Keratinocyte (primary cell): ENCODE results near the gene S100A2. TPM values are rescaled to one million over a fixed set of nuclear protein-coding genes. Genes with fewer than 3 reads are reported as not detected.
A peak's percentile ranks its signal among the peaks of the same experiment; 100 is the strongest.
"Not testable (repeated sequence)": the region's sequence is repeated elsewhere in the genome, so short reads cannot be mapped to it uniquely, and the experiment has no call there.

Experiments
- DNase-seq: peaks from one replicate; pipeline ENCODE4 v3.0.0-alpha.2; 2011; ENCODE audit warnings: low read depth, missing footprints, low spot score
- FAIRE-seq: peaks from 2 replicates; lab custom pipeline; 2011; peaks lifted over from hg19 to GRCh38; lab: Jason Lieb, UNC
- H2AFZ ChIP-seq: 2 replicates; pipeline ENCODE4 v1.6.0; 2012; ENCODE audit warnings: low read length, control low read depth, inconsistent platforms; ENCODE audit not compliant: control insufficient read depth
- H3K27ac ChIP-seq: 2 replicates; pipeline ENCODE4 v1.5.1; 2011; ENCODE audit warnings: low read length; ENCODE audit not compliant: control insufficient read depth, insufficient read depth
- H3K27me3 ChIP-seq: 3 replicates; pipeline ENCODE4 v1.6.0; 2011; ENCODE audit warnings: low read length; ENCODE audit not compliant: control insufficient read depth, insufficient read depth; ENCODE audit errors: extremely low read depth
- H3K36me3 ChIP-seq, 2 experiments: 2 replicates in 1 of 2; 3 replicates in 1 of 2; pipeline ENCODE4 v1.5.1; 2011; ENCODE audit warnings: low read length in 2 of 2, mild to moderate bottlenecking in 1 of 2; ENCODE audit not compliant: control insufficient read depth in 2 of 2, insufficient read depth in 2 of 2; ENCODE audit errors: extremely low read depth in 1 of 2
- H3K4me1 ChIP-seq: 3 replicates; pipeline ENCODE4 v1.5.1; 2011; ENCODE audit warnings: low read length; ENCODE audit not compliant: control insufficient read depth, insufficient read depth; ENCODE audit errors: extremely low read depth
- H3K4me2 ChIP-seq: 3 replicates; pipeline ENCODE4 v1.6.0; 2011; ENCODE audit warnings: low read depth, low read length; ENCODE audit not compliant: control insufficient read depth, insufficient read depth; ENCODE audit errors: extremely low read depth
- H3K4me3 ChIP-seq, 3 experiments: fragments of 200-600 bp in 1 of 3; sonication (generic) in 1 of 3; 2 replicates in 2 of 3; 3 replicates in 1 of 3; pipeline ENCODE4 v1.5.1; 2011 to 2016; ENCODE audit warnings: low read length in 3 of 3, mild to moderate bottlenecking in 3 of 3, control low read depth in 2 of 3, inconsistent platforms in 1 of 3, low read depth in 1 of 3, mixed read lengths in 1 of 3, mixed run types in 1 of 3, moderate library complexity in 1 of 3; ENCODE audit not compliant: control insufficient read depth in 2 of 3, insufficient read depth in 2 of 3; ENCODE audit errors: extremely low read depth in 1 of 3
- H3K79me2 ChIP-seq: 2 replicates; pipeline ENCODE4 v1.6.0; 2012; ENCODE audit warnings: low read length; ENCODE audit not compliant: control insufficient read depth, insufficient read depth
- H3K9ac ChIP-seq: 3 replicates; pipeline ENCODE4 v1.6.0; 2011; ENCODE audit warnings: low read length; ENCODE audit not compliant: control insufficient read depth, insufficient read depth; ENCODE audit errors: extremely low read depth
- H3K9me1 ChIP-seq: 3 replicates; pipeline ENCODE4 v1.6.0; 2011; ENCODE audit warnings: low read length; ENCODE audit not compliant: control insufficient read depth, insufficient read depth; ENCODE audit errors: extremely low read depth
- H3K9me3 ChIP-seq: 2 replicates; pipeline ENCODE4 v1.5.1; 2012; ENCODE audit warnings: low read depth, low read length; ENCODE audit not compliant: control insufficient read depth
- H4K20me1 ChIP-seq: 3 replicates; pipeline ENCODE4 v1.6.0; 2011; ENCODE audit warnings: low read length; ENCODE audit not compliant: control insufficient read depth, insufficient read depth; ENCODE audit errors: extremely low read depth
- CTCF ChIP-seq, 3 experiments: IDR thresholded peaks in 1 of 3; conservative IDR thresholded peaks in 1 of 3; optimal IDR thresholded peaks in 1 of 3; 2 replicates in 2 of 3; 3 replicates in 1 of 3; pipeline versions ENCODE3 to v1.5.1; 2011; ENCODE audit warnings: low read length in 3 of 3, mild to moderate bottlenecking in 3 of 3, moderate library complexity in 2 of 3, control low read depth in 1 of 3, inconsistent platforms in 1 of 3; ENCODE audit not compliant: insufficient read depth in 2 of 3; ENCODE audit errors: extremely low read depth in 1 of 3
- EZH2 ChIP-seq: IDR thresholded peaks from one replicate; pipeline ENCODE4 v1.6.1; 2012; ENCODE audit warnings: inconsistent platforms, mild to moderate bottlenecking, low read length, moderate library complexity
- dilution Hi-C: fragments of 300-500 bp; cut with MboI; formaldehyde crosslinking; loops from one replicate; pipeline ENCODE4 v1.7.0; 2020; ENCODE audit warnings: low sequenced_read_pairs; ENCODE audit not compliant: extremely low pct_ligation_motif_present
- polyA plus RNA-seq, 5 experiments: library from polyadenylated mRNA; depleted of rRNA in 3 of 5; stranded (reverse) in 3 of 5; stranded (forward) in 1 of 5; unstranded in 1 of 5; fragments of >200 nt; gene quantifications; 1 replicate in 1 of 5; 2 replicates in 3 of 5; 3 replicates in 1 of 5; pipeline versions ENCODE4 v1.2.1 to v1.2.3, GENCODE V29; 2011 to 2012; ENCODE audit warnings: missing spikeins in 2 of 5, low read depth in 1 of 5, low replicate concordance in 1 of 5

The S100A2 gene
- polyA plus RNA-seq, 1 donor (not counting 4 experiments of a cell fraction or from before 2014, with no cell fraction given): 12,757 TPM

GRCh38 chr1:153582836-153583235 is 17.2 kb upstream of the S100A2 start:
- FAIRE-seq, H3K27ac ChIP-seq, H3K9ac ChIP-seq, H3K27me3 ChIP-seq, H3K9me3 ChIP-seq, dilution Hi-C loops, H3K9me1 ChIP-seq, DNase-seq, H4K20me1 ChIP-seq, H3K4me3 ChIP-seq, H3K79me2 ChIP-seq, H2AFZ ChIP-seq, H3K4me2 ChIP-seq, H3K36me3 ChIP-seq: not testable (repeated sequence)
- H3K4me1 ChIP-seq: peaks cover 19% of the 10 kb centered on the region

- DNase-seq (no peak), FAIRE-seq (no peak)
- Histone ChIP-seq H3K9me3 (no peaks in the 10 kb centered on the region), H4K20me1 (no peaks in the 10 kb centered on the region), H3K4me3 (no peak overlapping the region), H3K36me3 (no peaks in the 10 kb centered on the region), H3K4me2 (no peak overlapping the region), H3K9ac (no peak overlapping the region), H3K4me1 (peaks cover 22% of the 10 kb centered on the region), H3K27ac (no peak overlapping the region), H2AFZ (no peak overlapping the region), H3K79me2 (no peaks in the 10 kb centered on the region), H3K27me3 (no peaks in the 10 kb centered on the region), H3K9me1 (no peaks in the 10 kb centered on the region)
- dilution Hi-C loops: no loop called here
- TF ChIP-seq CTCF (optimal IDR thresholded peaks at IDR 0.05 in 1 of 3, IDR thresholded peaks at IDR 0.05 in 1 of 3, conservative IDR thresholded peaks at IDR 0.05 in 1 of 3; ENCODE audit: extremely low read depth in 1 of 3, insufficient read depth in 2 of 3, low read length in 3 of 3) (no peak), EZH2 (no peak)
Measured at GRCh38 chr1:153578936-153579335, 13.3 kb upstream of the S100A2 start.

GRCh38 chr1:153578490-153578889 is 12.8 kb upstream of the S100A2 start:
- no peaks in the 10 kb centered on the region for H3K79me2 ChIP-seq
- H3K9me3 ChIP-seq: no peaks in the 10 kb centered on the region
- H3K9me1 ChIP-seq: no peaks in the 10 kb centered on the region
- H3K27me3 ChIP-seq: no peaks in the 10 kb centered on the region
- no peaks in the 10 kb centered on the region for H3K36me3 ChIP-seq
- H3K4me1 ChIP-seq: peaks cover 24% of the 10 kb centered on the region
- H3K27ac ChIP-seq: no peak overlapping the region
- peak; percentile 23 for FAIRE-seq
- DNase-seq: no peak
- no peak overlapping the region for H3K9ac ChIP-seq
- dilution Hi-C loops: no loop called here
- no peak overlapping the region for H2AFZ ChIP-seq
- H4K20me1 ChIP-seq: no peaks in the 10 kb centered on the region
- H3K4me2 ChIP-seq: peak overlapping the region; percentile 71
- H3K4me3 ChIP-seq: no peak overlapping the region
- TF ChIP-seq EZH2: no peak
- TF ChIP-seq CTCF (optimal IDR thresholded peaks at IDR 0.05 in 1 of 3, IDR thresholded peaks at IDR 0.05 in 1 of 3, conservative IDR thresholded peaks at IDR 0.05 in 1 of 3; ENCODE audit: extremely low read depth in 1 of 3, insufficient read depth in 2 of 3, low read length in 3 of 3): no peak
